GM12878 (cell line): ENCODE results near the gene PSENEN. TPM values are rescaled to one million over a fixed set of nuclear protein-coding genes. Genes with fewer than 3 reads are reported as not detected.

Experiments used
- ATF2 ChIP-seq: IDR thresholded peaks from 2 replicates; pipeline ENCODE4 v1.6.1; 2012; ENCODE audit warnings: low read length, inconsistent platforms
- CEBPB ChIP-seq, 2 experiments: fragments of 150-350 bp in 1 of 2; IDR thresholded peaks; 2 replicates each; pipeline ENCODE4 v1.6.1; 2012 to 2014; ENCODE audit warnings: low read depth in 2 of 2, low read length in 2 of 2, borderline replicate concordance in 1 of 2, inconsistent platforms in 1 of 2
- IRF5 ChIP-seq: fragments of 450-650 bp; IDR thresholded peaks from 2 replicates; pipeline ENCODE4 v1.6.1; 2017; ENCODE audit warnings: borderline replicate concordance
- KAT2A ChIP-seq: conservative IDR thresholded peaks from 2 replicates; pipeline ENCODE4 v1.6.1; 2011; ENCODE audit warnings: low read depth, low read length; ENCODE audit not compliant: control insufficient read depth
- MTA2 ChIP-seq: fragments of 450-650 bp; IDR thresholded peaks from 2 replicates; pipeline ENCODE4 v1.6.1; 2016; ENCODE audit warnings: low read depth, mild to moderate bottlenecking, moderate library complexity
- MTA3 ChIP-seq: IDR thresholded peaks from 2 replicates; pipeline ENCODE4 v1.6.1; 2012; ENCODE audit warnings: low read length, inconsistent platforms, borderline replicate concordance
- NBN ChIP-seq: fragments of 450-650 bp; IDR thresholded peaks from 2 replicates; pipeline ENCODE4 v1.6.1; 2016
- NR2C1 ChIP-seq: fragments of 450-650 bp; IDR thresholded peaks from 2 replicates; pipeline ENCODE4 v1.6.1; 2017; ENCODE audit warnings: antibody characterized with exemption, mild to moderate bottlenecking, moderate library complexity
- PAX5 ChIP-seq: IDR thresholded peaks from 2 replicates; pipeline ENCODE4 v1.6.1; 2011; ENCODE audit warnings: low read depth, low read length, borderline replicate concordance
- PML ChIP-seq: IDR thresholded peaks from 2 replicates; pipeline ENCODE4 v1.6.1; 2012; ENCODE audit warnings: low read length, inconsistent platforms
- RAD21 ChIP-seq: IDR thresholded peaks from 2 replicates; pipeline ENCODE4 v1.6.1; 2011; ENCODE audit warnings: mild to moderate bottlenecking, low read depth, low read length, moderate library complexity; ENCODE audit not compliant: insufficient read depth
- RAD51 ChIP-seq: fragments of 450-650 bp; IDR thresholded peaks from 2 replicates; pipeline ENCODE4 v1.6.1; 2016; ENCODE audit warnings: moderate library complexity, mild to moderate bottlenecking, inconsistent platforms
- RCOR1 ChIP-seq: conservative IDR thresholded peaks from 2 replicates; pipeline ENCODE4 v1.6.1; 2012; ENCODE audit warnings: low read depth, low read length, improper control_type of control experiment
- SIN3A ChIP-seq: IDR thresholded peaks from 2 replicates; pipeline ENCODE4 v1.6.1; 2012; ENCODE audit warnings: low read depth, low read length, improper control_type of control experiment
- STAT3 ChIP-seq: IDR thresholded peaks from 2 replicates; pipeline ENCODE4 v1.6.1; 2011; ENCODE audit warnings: low read depth, low read length, improper control_type of control experiment
- TCF12 ChIP-seq: IDR thresholded peaks from 2 replicates; pipeline ENCODE4 v1.6.1; 2011; ENCODE audit warnings: low read depth, mild to moderate bottlenecking, low read length
- TCF7 ChIP-seq: IDR thresholded peaks from 2 replicates; pipeline ENCODE4 v1.6.1; 2014; ENCODE audit warnings: antibody characterized with exemption, borderline replicate concordance
- WRNIP1 ChIP-seq: IDR thresholded peaks from 2 replicates; pipeline ENCODE4 v1.6.1; 2011; ENCODE audit warnings: low read depth, low read length, improper control_type of control experiment, borderline replicate concordance
- YBX1 ChIP-seq: fragments of 450-650 bp; IDR thresholded peaks from 2 replicates; pipeline ENCODE4 v1.6.1; 2016; ENCODE audit warnings: antibody characterized with exemption
- YY1 ChIP-seq: IDR thresholded peaks from 2 replicates; pipeline ENCODE4 v1.6.1; 2011; ENCODE audit warnings: low read depth, mild to moderate bottlenecking, low read length
- ZNF207 ChIP-seq: fragments of 450-650 bp; IDR thresholded peaks from 2 replicates; pipeline ENCODE4 v1.6.1; 2014; ENCODE audit warnings: antibody characterized with exemption, mild to moderate bottlenecking, borderline replicate concordance
- ZNF24 ChIP-seq: fragments of 450-650 bp; IDR thresholded peaks from 2 replicates; pipeline ENCODE4 v1.6.1; 2017; ENCODE audit warnings: antibody characterized with exemption, mild to moderate bottlenecking
- polyA plus RNA-seq, 11 experiments: library from polyadenylated mRNA; depleted of rRNA in 4 of 11; unstranded in 6 of 11; stranded (reverse) in 5 of 11; fragments of >200 nt; fragmentation: Nextera tagmentation in 4 of 11; fragmentation: Illumina TruSeq in 1 of 11; extraction: Ambion mirVana in 4 of 11; extraction: Trizol in 1 of 11; gene quantifications; 1 replicate in 1 of 11; 2 replicates in 10 of 11; pipeline versions ENCODE4 v1.2.1 to v1.2.3, GENCODE V29; 2011 to 2016; ENCODE audit warnings: inconsistent platforms in 2 of 11, missing spikeins in 2 of 11, low read depth in 1 of 11
- total RNA-seq, 4 experiments: library from RNA; depleted of rRNA in 3 of 4; stranded (reverse); fragments of >200 nt in 3 of 4; fragmentation: Illumina TruSeq in 1 of 4; extraction: Trizol in 1 of 4; gene quantifications; 2 replicates each; pipeline versions ENCODE4 v1.2.1 to v1.2.3, GENCODE V29; 2013 to 2021
- TF ChIP-seq, protein P1 (sequence below), 3 experiments: IDR thresholded peaks in 2 of 3; conservative IDR thresholded peaks in 1 of 3; 2 replicates each; pipeline ENCODE4 v1.5.1; 2011; ENCODE audit warnings: low read depth in 3 of 3, low read length in 3 of 3, mild to moderate bottlenecking in 3 of 3, control low read depth in 2 of 3, moderate library complexity in 2 of 3, inconsistent platforms in 1 of 3, mixed read lengths in 1 of 3; ENCODE audit not compliant: control insufficient read depth in 2 of 3, insufficient read depth in 1 of 3; ENCODE audit errors: extremely low read depth in 1 of 3
- TF ChIP-seq, protein P2 (sequence below): IDR thresholded peaks from 2 replicates; pipeline ENCODE4 v1.6.1; 2012; ENCODE audit warnings: low read depth, low read length, improper control_type of control experiment
- TF ChIP-seq, protein P3 (sequence below): fragments of 450-650 bp; IDR thresholded peaks from 2 replicates; pipeline ENCODE4 v1.6.1; 2017; ENCODE audit warnings: low read depth, mild to moderate bottlenecking, moderate library complexity

Gene PSENEN
- total and polyA plus RNA-seq, 10 of the 15 experiments (the other 5 are each of a cell fraction or from before 2014, with no cell fraction given) = 14.4 to 178 (median 43.5) TPM

DNA sequence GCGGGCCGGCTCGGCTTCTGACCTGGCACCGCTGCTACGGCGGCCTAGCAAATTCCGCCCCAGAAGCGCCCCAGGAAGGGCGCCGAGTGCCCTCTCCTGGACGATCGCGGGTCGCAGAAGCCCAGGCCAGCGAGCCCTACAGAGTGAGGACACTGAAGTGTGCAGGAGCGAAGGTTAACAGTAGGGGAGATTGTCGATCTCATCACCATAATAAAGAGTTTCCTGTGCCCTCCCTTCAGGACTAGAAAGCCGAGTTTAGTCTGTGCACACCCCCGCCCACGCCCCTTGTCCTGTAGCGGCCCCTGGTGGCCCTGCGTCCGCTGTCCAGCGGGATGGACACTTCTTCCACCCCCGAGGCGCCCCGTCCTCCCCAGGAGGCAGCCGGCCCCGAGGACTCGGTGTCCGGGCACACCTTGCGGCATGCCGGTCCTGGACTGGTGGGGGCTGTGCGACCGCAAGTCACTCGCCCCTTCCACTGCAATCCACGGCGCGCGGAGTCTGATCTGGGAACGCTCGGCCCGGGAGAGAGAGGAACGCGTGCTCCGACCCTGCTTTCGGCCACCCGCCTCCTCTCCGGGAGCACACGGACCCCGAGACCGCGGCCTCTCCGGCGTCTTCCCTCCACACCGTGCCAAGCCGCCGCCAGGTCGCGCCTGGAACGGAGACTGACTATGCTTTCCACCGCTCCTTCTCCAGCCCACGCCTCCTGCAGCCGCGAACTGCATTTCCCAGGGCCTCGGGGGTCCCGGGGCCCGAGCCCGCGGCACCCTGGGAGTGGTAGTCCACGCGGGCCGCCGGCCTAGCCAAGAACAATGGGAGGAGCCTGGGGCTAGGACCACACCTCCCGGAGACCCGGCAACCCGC, 28.4 kb upstream of the PSENEN start (continued):
- TF ChIP-seq MTA2 = no peak
- no peak for TF ChIP-seq ZNF24
- no peak for TF ChIP-seq TCF12
- no peak for TF ChIP-seq PML
- TF ChIP-seq SIN3A = peak; percentile 24
- no peak for TF ChIP-seq KAT2A
- TF ChIP-seq MTA3 = peak; percentile 12; the same call in 1 of the 2 replicates
- no peak for TF ChIP-seq WRNIP1
- TF ChIP-seq RCOR1 = 0 out of 2 replicates have a peak, but pooled peaks have one; percentile 11
- TF ChIP-seq RAD51 = no peak
- peak; percentile 52 for TF ChIP-seq RAD21
- TF ChIP-seq STAT3 = no peak
- TF ChIP-seq NBN = peak; percentile 93
- peak; percentile 86 for TF ChIP-seq YY1
- no peak for TF ChIP-seq TCF7
- no peak for TF ChIP-seq IRF5
- no peak for TF ChIP-seq ATF2
- TF ChIP-seq YBX1 = no peak
- no peak for TF ChIP-seq ZNF207
- TF ChIP-seq NR2C1 = peak; percentile 86; the same call in 1 of the 2 replicates
- TF ChIP-seq, protein P1, sequence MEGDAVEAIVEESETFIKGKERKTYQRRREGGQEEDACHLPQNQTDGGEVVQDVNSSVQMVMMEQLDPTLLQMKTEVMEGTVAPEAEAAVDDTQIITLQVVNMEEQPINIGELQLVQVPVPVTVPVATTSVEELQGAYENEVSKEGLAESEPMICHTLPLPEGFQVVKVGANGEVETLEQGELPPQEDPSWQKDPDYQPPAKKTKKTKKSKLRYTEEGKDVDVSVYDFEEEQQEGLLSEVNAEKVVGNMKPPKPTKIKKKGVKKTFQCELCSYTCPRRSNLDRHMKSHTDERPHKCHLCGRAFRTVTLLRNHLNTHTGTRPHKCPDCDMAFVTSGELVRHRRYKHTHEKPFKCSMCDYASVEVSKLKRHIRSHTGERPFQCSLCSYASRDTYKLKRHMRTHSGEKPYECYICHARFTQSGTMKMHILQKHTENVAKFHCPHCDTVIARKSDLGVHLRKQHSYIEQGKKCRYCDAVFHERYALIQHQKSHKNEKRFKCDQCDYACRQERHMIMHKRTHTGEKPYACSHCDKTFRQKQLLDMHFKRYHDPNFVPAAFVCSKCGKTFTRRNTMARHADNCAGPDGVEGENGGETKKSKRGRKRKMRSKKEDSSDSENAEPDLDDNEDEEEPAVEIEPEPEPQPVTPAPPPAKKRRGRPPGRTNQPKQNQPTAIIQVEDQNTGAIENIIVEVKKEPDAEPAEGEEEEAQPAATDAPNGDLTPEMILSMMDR (IDR thresholded peaks at IDR 0.05 in 2 of 3, conservative IDR thresholded peaks at IDR 0.05 in 1 of 3; ENCODE audit: control insufficient read depth in 2 of 3, extremely low read depth in 1 of 3, insufficient read depth in 1 of 3, low read depth in 3 of 3, low read length in 3 of 3) = peak; percentile 53 to 76 (median 74)
- TF ChIP-seq PAX5 = no peak
- TF ChIP-seq CEBPB (IDR thresholded peaks at IDR 0.05; ENCODE audit: borderline replicate concordance in 1 of 2, low read depth in 2 of 2, low read length in 2 of 2) = no peak
- TF ChIP-seq, protein P2, sequence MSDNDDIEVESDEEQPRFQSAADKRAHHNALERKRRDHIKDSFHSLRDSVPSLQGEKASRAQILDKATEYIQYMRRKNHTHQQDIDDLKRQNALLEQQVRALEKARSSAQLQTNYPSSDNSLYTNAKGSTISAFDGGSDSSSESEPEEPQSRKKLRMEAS = no peak; the same call in 1 of the 2 replicates
- TF ChIP-seq, protein P3, sequence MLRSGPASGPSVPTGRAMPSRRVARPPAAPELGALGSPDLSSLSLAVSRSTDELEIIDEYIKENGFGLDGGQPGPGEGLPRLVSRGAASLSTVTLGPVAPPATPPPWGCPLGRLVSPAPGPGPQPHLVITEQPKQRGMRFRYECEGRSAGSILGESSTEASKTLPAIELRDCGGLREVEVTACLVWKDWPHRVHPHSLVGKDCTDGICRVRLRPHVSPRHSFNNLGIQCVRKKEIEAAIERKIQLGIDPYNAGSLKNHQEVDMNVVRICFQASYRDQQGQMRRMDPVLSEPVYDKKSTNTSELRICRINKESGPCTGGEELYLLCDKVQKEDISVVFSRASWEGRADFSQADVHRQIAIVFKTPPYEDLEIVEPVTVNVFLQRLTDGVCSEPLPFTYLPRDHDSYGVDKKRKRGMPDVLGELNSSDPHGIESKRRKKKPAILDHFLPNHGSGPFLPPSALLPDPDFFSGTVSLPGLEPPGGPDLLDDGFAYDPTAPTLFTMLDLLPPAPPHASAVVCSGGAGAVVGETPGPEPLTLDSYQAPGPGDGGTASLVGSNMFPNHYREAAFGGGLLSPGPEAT = no peak
